Measurements from ENCODE around the gene AP2B1.
"Not testable (repeated sequence)": the region's sequence is repeated elsewhere in the genome, so short reads cannot be mapped to it uniquely, and the experiment has no call there.

AP2B1 gene

DNA sequence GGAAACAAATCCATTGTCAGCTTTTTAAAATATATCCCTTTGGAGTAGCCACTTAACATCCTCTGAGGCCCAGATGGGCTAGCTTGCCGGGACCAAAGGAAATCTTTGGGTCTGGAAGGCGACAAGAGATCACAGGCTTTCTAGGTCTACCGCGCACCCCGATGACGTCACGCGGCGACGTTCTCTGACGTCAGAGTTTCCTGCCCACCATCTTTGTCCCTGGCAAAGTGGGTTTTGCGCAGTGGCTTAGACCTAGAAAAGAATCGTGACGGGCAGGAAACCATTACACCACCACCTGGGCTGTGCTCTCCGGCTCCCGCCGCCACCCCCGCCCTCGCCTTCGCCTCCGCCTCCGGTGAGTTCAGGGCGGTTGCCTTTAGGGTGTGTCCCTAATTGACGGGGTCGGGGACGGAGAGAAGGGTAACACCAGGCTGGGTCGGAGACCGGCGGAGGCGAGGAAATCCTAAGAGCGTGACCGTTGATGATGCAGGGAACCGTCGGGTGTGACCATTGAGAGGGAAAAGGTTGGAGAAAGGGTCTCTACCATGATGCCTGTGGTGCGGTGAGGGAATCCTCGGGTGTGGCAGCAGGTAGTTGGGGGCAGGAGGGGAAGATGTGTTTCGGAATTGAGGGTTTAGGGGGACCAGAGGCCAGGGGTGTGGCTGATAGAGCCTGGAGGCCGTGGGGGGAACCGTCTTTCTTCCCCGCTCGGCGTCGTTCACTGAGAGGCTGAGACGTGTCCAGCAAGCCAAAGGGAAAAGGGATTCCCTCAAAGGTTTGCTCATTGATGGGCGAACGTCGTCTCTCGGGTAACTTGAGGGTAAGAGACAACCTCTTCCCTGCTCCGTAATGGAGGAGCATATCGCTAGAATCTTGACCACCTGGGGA is at the start of gene AP2B1:
TSS of gene AP2B1 (plus strand) at position 249 of the 888 bp plus-strand sequence. CDS start 6,709 bp downstream, outside the sequence.
- peak; percentile 95 for DNase-seq (ENCODE audit: low read depth)

DNA sequence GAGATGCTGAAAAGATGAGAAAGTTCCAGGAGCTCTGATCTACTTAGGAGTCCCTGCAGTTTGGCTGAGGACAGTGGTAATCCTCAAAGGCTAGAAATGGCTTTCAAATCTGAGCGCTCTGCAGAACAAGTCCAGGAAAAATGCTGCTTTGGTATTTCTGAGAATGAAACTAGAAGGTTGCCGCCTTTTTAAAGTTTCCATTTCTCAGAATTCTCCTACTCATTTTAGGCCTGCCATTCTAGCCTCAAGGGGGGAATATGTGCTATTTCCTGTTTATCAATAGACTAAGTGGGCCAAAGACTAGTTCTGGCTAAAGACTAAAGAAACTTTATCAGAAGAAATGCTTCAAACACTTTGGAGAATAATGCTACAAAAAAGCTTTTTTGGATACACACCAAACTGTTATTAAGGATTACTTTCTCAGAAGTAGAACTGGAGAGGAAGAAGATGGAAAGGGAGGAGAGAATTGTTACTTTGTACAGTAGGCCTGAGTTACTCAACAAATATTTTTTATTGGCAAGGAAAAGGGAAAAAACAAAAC is 49.5 kb upstream of the AP2B1 start, which contains the start of gene SLFN12L:
TSS of gene SLFN12L (minus strand) at position 78 of the 541 bp plus-strand sequence. CDS start 15,314 bp downstream, outside the sequence.
- DNase-seq (ENCODE audit: low read depth): no peak

DNA sequence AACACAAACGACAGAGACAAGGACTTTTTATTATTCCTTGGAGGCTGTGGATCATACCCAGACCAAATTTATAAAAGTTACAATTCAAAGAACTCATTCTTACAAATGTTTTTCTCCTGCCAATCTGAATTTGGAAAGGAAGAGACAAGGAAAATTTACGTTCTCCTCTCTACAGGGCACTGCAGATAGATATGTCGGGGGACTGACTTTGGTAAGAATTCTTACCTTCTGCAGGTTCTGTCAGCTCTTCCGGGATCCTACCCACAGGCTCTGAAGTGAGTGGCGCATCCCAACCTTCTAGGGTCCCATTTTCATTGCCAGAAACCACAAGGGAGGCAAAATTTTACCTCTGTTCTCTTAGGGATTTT is 47.5 kb upstream of the AP2B1 start:
- no peak for DNase-seq (ENCODE audit: low read depth)

DNA sequence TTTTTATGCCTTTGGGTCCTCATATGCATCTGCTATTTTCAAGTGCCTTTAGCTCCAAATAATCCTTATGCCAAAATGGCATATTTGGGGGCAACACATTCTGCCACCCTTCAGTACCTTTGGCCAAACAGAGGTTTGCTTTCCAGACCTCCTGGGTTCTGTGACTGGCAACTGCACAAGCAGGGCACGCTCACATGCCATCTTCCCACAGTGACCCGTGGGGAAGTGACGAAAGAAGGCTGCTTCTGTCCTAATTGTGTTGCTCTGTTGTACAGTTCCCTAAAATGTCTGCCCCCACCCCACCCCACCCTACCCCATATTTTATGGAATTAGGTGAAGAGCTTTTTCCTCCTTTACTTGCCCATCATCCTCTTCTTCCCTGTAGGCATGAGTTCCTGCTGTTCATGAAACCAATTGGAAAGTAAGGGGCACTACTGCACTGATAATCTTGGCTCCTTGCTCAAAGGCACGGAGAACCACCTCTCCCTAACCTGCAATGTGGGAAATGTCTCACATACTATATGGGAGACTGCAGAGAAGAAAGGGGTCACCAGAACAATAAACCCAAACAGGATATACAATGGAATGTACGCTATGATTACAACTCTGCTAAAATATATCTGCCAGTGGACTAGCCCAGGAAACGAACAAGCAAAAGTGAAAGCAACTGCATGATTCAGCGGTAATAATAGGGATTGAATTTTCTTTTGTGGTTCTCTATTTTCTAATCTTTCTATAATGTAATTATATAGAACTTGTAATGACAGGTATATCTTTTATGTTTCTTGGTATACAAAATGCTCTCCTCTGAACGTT is 46.3 kb upstream of the AP2B1 start:
- DNase-seq (ENCODE audit: low read depth): peak; percentile 65

DNA sequence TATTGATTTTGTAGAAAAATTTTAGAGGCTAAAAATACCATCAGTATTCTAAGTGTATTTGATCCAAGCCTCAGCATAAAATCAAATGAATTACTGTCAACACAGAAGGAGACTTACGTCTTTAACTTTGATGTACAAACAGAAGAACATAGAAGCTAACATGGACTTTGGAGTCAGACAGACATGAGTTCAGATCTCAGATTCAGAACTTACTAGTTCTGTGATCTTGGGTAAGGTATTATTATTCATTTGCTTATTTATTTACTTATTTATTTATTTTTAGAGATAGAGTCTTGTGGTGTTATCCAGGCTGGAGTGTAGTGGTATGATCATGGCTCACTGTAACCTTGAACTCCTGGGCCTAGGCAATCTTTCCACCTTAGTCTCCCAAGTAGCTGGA is 45.7 kb upstream of the AP2B1 start:
- no peak for DNase-seq (ENCODE audit: low read depth)

DNA sequence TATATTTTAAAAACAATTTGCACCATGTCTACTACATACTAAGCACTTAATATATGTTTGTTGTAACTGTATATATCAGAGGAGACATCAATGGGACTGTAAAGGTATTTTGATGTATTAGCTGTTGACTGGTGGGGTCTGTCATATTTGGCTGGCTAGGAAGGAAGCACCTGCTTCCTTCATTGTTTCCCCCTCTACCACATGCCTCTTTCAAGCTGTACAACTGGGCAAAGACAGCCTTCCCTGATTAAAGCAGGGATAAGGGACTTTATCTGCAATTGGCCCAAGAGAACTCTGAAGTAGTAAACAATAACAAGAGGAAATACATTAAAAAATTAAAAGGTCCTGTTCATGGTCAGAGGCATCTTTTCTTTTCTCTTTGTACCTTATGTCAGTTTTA is 44.1 kb upstream of the AP2B1 start:
- no peak for DNase-seq (ENCODE audit: low read depth)

DNA sequence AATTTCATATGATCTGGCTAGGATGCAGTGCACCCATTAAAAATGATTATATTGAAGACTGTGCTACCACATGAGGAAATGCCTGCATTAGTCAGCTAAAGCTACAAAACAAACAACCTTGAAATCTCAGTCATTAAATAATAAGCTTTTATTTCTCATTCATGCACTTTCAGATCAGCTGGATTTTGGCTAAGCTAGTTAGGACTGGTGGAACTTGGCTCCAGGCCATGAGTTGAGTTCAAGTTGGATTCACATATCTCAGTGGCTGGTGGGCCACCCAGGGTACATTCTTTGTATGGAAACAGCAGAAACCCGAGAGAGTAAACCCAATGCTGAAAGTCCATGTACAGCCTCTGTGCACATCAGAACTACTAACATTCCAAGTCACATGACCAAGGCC is 43.3 kb upstream of the AP2B1 start:
- DNase-seq (ENCODE audit: low read depth): peak; percentile 33

DNA sequence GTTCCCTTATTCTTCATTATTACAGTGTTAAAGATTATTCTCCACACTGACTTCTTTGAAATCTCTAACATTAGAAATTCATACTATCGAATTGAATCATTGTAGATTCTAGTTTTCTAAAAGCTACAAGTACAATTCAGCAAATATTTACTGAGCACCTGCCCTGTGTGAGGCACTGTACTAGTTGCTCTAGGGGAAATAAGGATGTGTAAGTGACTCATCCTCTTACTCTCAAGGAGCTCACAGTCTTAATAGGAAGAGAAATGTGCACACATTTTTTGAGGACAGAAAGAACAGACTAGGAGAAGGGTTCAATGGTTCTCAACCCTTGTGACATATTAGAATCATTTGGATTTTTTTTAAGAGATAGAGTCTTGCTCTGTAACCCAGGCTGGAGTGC is 42.0 kb upstream of the AP2B1 start:
- peak; percentile 41 for DNase-seq (ENCODE audit: low read depth)

DNA sequence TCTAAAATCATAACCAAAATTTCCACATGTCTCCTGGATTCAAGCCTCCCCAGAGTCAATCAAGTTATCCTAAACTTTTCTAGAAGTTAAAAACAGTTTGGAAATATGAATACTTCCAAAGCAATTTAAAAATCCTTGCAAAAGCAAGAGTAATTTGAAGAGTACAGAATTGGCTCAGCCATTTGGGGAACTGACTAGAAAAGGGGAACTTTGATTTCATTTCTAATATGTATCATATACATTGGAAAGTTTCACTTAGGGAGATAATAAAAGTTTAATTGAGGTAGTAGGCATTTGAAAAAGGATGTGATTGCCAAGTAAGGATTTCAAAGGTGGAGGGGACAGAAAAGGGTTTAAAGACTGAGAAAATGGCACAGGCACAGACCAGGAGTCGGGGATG is 40.6 kb upstream of the AP2B1 start:
- no peak for DNase-seq (ENCODE audit: low read depth)

DNA sequence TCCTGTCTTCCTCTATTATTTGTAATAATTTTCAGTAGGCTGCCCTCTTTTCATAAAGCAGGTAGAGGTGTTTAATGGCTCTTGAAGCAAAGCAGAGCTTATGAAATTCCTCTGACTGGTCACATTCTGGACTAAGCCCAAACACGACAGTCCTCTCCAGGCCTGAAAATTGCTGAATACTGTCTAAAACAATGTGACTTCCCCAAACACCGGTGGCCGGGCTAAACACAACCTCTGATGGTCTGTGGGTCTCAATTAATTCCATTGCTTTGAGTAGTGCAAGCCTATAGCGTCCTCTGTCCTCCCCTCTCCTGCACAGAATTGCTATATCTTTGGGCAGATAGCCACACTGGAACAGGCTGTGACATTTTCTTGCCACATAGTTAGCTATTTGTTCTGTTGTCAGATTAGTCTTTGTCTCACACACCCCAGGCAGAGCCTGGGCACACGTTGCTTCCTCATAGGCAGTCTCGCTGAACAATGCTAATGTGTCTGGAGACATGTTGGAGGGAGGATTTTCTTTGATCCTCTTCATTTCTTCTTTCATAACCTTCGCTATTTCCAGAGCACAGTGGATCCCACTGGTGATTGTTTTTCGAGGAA is 38.8 kb upstream of the AP2B1 start:
- no peak for DNase-seq (ENCODE audit: low read depth)

DNA sequence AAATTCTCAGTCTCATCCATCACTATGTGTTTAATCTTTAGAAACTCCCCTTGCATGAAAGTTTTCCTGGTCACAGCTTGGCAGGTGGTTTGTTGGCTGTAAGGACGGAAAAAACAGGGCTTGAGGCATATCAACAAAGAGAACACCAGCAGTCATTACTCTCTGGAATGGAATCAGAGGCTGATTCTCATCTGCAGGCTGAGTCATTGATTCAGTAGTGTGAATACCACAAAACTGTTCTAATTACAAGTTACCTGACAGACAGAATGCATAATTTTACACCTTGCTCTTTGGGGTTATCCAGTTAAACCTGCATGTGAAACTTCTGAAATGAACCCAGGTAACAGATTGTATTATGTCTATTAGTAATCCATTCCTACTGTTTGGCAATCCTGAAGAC is 38.1 kb upstream of the AP2B1 start:
- DNase-seq (ENCODE audit: low read depth): no peak

DNA sequence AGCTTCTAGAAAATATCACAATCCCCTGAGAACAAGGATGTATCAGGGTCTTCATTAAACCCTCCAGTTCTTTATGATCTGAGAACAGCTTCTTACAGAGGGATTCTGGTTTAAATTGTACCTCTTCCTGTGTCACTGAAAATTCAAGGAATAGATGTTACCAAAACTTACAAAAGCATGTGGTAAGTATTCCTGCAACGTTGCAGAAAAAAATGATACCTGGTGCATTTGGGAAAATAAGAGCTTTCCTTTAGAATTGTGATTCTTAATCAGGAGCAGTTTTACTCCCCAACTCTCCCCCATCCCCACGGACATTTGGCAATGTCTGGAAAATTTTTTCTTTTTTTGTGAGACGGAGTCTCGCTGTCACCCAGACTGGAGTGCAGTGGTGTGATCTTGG is 33.8 kb upstream of the AP2B1 start:
- DNase-seq (ENCODE audit: low read depth): no peak

DNA sequence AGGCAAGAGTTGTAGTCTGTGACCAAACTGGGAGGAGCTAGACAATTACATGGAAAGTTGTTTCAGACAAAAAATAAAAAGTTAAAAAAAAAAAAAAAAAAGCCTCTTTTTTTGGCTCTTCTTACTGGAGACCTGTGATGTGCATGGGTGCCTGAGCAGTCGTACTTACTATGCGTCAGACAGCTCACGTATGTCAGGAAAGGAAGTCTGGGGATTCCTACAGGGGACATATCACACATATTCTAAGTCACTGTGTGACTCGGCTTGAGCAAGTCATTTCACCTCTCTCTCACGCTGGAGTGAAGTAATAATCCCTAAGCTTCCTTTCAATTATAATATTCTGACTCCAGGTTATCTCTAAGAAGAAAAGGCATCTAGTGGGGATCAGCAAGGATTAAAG is 32.5 kb upstream of the AP2B1 start:
- DNase-seq (ENCODE audit: low read depth): peak; percentile 15

DNA sequence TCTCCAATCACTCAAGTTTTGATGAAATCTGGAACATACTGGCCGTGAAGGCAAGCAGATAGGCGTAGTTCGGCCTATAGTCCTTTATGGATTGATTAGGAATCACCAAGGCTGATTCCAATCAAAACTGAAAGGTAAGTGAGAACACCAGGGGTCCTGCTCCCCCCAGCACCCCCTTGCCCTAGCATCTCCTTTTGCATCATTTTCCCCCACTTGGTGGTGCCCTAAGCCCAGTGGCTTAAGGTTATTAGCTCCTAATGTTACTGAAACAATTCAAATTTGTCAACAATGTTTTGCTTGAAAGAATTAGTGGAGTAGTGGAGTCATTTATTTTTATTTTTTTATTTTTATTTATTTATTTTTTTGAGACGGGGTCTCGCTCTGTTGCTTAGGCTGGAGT is 31.4 kb upstream of the AP2B1 start:
- DNase-seq (ENCODE audit: low read depth): peak; percentile 28

DNA sequence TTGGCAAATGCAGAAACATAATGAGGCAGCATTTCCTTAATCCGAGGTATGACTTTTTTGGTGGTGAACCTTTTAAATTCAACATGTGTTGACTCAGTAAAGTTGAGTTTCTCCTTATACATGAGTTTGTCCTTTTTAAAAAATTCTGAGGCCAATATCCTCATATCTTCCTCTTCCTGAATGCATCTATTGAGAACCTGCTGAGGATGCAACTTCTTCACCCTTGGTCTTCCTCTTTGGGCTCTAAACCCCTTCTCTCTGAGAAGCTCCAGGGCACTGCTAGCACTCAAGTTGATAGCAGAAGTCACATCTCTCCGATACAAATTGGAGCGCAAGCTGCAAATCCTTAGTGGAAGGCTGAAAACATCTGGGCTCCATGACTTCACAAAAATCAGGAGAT is 29.8 kb upstream of the AP2B1 start:
- no peak for DNase-seq (ENCODE audit: low read depth)

DNA sequence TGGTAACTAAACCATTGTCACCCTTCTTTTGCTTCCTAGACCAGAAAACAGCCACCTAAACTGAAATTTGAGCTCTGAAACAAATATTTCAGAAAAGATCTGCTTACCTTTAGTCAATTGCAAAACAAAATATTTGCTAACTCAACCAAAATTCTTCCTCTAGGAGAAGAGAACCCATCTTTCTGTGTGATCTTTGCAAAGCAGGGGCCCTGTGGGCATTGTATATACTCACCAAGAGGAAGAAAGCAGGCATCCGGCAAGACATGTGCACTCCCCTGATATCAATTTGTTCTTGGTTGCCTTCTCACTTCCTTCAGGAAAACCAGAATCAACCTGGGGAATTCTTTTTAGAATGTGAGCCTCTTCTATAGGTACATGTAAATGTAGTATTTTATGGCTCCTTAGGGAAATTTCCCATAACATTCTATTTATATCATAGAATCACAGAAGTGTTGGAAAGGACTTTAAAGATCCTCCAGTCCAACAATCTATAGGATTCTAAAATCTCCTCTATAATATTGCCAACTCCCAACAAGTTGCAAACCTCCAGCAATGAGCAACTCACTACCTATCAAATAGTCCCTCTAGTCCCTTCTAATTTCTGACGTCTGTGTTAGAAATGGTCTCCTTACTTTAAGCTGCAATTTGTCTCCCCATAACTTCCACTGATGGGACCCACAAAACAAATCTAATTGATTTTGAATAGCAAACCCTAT is 27.5 kb upstream of the AP2B1 start:
- no peak for DNase-seq (ENCODE audit: low read depth)

DNA sequence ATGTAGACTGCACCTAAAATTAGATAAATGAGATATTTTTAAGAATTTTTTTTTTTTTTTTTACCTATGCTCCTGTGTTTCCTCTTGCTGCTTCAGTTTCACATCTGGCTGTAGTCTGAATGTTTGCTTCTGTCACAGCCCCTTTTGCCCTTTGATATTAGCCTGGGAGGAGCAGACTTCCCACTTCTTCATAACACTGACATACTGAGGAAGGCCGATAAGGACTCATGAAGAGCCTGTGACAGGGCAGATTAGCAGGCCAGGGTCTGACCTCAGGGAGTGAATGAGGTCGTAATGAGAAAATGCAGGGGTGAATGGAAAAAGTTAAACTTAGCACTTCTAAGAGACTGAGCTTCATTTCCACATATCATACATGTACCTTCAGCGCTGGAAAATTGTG is 26.4 kb upstream of the AP2B1 start, which contains the start of gene SLFN14:
TSS of gene SLFN14 (minus strand) at position 117 of the 400 bp plus-strand sequence. CDS start 2,757 bp downstream, outside the sequence.
- no peak for DNase-seq (ENCODE audit: low read depth)

DNA sequence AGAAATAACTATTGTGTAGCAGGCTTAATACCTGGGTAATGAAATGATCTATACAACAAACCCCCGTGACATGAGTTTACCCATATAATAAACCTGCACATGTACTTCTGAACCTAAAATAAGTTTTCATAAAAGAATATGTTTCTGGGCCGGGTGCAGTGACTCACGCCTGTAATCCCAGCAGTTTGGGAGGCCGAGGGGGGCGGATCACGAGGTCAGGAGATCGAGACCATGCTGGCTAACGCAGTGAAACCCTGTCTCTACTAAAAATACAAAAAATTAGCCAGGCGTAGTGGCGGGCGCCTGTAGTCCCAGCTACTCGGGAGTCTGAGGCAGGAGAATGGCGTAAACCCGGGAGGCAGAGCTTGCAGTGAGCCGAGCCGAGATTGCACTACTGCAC is 23.9 kb upstream of the AP2B1 start:
- not testable (repeated sequence) for DNase-seq (ENCODE audit: low read depth)

DNA sequence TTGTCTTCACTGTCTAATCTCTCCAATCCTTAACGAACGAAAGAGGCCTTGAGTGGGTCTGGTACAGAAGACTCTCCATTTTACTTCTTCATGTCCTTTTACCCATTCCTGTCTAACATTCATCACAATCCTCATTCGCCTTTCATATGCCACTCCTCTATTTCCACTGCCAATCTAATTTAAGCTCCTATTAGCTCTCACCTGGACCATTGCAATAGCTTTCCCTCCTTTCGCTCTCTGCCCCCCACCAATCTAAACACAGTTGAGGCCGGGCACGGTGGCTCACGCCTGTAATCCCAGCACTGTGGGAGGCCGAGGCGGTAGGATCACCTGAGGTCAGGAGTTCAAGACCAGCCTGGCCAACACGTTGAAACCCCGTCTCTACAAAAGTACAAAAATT is 20.2 kb upstream of the AP2B1 start:
- no peak for DNase-seq (ENCODE audit: low read depth)

DNA sequence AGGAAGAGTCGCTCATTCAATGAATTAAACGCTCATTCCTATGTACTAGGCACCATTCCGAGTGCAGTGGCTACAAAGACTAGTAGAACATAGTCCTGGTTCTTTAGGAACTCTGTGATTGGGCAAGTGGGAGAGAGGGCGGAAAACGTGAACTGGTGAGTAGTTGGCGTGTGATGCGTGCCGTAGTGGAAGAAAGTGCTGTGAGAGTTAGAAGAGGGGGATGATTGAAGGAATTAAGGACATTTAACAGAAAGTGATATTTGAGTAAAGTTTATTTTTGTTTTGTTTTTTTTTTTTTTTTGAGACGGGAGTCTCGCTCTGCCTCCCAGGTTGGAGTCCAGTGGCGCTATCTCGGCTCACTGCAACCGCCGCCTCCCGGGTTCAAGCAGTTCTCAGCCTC is 18.6 kb upstream of the AP2B1 start:
- DNase-seq (ENCODE audit: low read depth): peak; percentile 74

DNA sequence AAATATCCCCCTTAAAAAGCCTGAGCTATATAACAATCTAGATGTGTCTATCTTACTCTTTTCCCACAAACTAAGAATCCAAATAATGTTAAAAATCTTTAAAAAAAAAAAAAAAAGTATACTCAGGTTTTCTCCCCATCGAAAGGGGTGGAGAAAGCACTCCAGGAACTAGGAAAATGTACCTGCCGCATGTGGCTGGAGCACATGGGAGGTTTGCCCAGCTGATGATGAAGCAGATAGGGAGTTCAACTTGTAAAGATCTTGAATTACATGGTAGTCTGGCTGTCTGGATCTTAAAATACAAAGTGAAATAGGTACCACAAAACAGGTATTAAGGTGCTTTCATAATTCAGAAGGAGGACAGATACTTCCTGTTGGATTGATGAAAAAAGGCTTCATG is 17.7 kb upstream of the AP2B1 start:
- DNase-seq (ENCODE audit: low read depth): no peak

DNA sequence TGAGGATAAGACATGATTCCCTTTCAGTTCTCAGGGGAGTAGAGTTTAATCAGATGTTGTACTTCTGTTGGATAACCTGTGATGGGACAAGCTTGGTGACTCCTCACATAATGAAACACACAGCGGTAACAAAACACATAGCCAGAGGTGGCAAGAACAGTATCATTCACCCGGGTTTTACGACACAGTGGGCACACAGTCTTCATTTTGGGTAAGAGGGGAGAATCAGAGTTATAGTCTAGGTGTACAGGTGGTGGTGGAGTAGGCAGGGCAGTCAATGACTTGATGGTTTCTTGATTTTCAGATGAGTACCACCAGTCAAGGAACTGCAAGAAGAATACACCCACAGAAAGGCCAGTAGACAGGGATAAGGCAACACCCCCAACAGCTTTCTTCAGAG is 11.4 kb upstream of the AP2B1 start:
- DNase-seq (ENCODE audit: low read depth): no peak
